Gastrocnemius medialis (tissue), 4 donors: ENCODE data around the gene IMPDH1. TPM values are rescaled to one million over a fixed set of nuclear protein-coding genes. Genes with fewer than 3 reads are reported as not detected.

Experiments
- ATAC-seq, 2 donors: fragments of 150-250 bp; one replicate each; pipeline ENCODE4 v1.9.1; 2016
- DNase-seq, 2 donors: peaks; one replicate each; pipeline ENCODE4 v3.0.0-alpha.2; 2019
- H3K27ac ChIP-seq, 4 donors: fragments of 200-600 bp; sonication (generic); 1 replicate in 1 of 4; 2 replicates in 3 of 4; pipeline ENCODE4 v1.5.1; 2016 to 2018; ENCODE audit warnings: mild to moderate bottlenecking in 2 of 4, moderate library complexity in 1 of 4
- H3K27me3 ChIP-seq, 3 donors: fragments of 200-600 bp; sonication (generic) in 2 of 3; 1 replicate in 1 of 3; 2 replicates in 2 of 3; pipeline versions ENCODE4 v1.5.1 to v1.6.0; 2016 to 2019; ENCODE audit warnings: mild to moderate bottlenecking in 1 of 3, moderate library complexity in 1 of 3
- H3K36me3 ChIP-seq, 2 donors: fragments of 200-600 bp; sonication (generic) in 1 of 2; one replicate each; pipeline ENCODE4 v1.5.1; 2017 to 2018
- H3K4me1 ChIP-seq, 2 donors: fragments of 200-600 bp; sonication (generic) in 1 of 2; one replicate each; pipeline ENCODE4 v1.5.1; 2016 to 2017; ENCODE audit warnings: mild to moderate bottlenecking in 2 of 2
- H3K4me3 ChIP-seq, 4 donors: fragments of 200-600 bp; sonication (generic) in 3 of 4; 1 replicate in 1 of 4; 2 replicates in 3 of 4; pipeline ENCODE4 v1.5.1; 2016 to 2019; ENCODE audit warnings: mild to moderate bottlenecking in 2 of 4
- H3K9me3 ChIP-seq, 3 donors: fragments of 200-600 bp; sonication (generic) in 2 of 3; 1 replicate in 1 of 3; 2 replicates in 2 of 3; pipeline ENCODE4 v1.5.1; 2016 to 2019
- CTCF ChIP-seq, 5 experiments: fragments of 450-650 bp in 3 of 5; fragments of 200-600 bp in 2 of 5; sonication (generic) in 2 of 5; IDR thresholded peaks in 4 of 5; conservative IDR thresholded peaks in 1 of 5; 1 replicate in 4 of 5; 2 replicates in 1 of 5; pipeline ENCODE4 v1.5.1; 2016 to 2019; ENCODE audit warnings: antibody characterized with exemption in 5 of 5, mild to moderate bottlenecking in 3 of 5, moderate library complexity in 3 of 5
- POLR2A ChIP-seq, 2 donors: fragments of 450-650 bp; IDR thresholded peaks; one replicate each; pipeline ENCODE4 v1.6.1; 2017; ENCODE audit warnings: antibody characterized with exemption in 2 of 2, mild to moderate bottlenecking in 2 of 2, moderate library complexity in 2 of 2
- in situ Hi-C, 4 donors: fragments of 200-750 bp; cut with MboI; loops; one replicate each; pipeline versions ENCODE4 v1.15.0 to v1.8.0; 2017; ENCODE audit warnings: low sequenced_read_pairs in 4 of 4
- intact Hi-C: fragments of 100-400 bp; cut with DNase I; formaldehyde crosslinking; loops from one replicate; pipeline ENCODE4 v1.15.1; 2023; ENCODE audit warnings: low total_unique reads
- total RNA-seq, 4 donors: library from RNA; depleted of rRNA; stranded (reverse); fragments of >200 nt; gene quantifications; one replicate each; pipeline versions ENCODE4 v1.1.0 to v1.2.3, GENCODE V29; 2016

The IMPDH1 gene
- total RNA-seq, 4 donors from 2014 or later: 4.0 to 7.1 (median 4.9) TPM

- Histone ChIP-seq H3K9me3 (no peaks in the 10 kb centered on the region), H3K4me1 (peaks cover 27 to 32% of the 10 kb centered on the region in 2 donors), H3K36me3 (peaks cover 0 to 2% of the 10 kb centered on the region in 2 donors), H3K27ac (no peak overlapping the region), H3K4me3 (peak overlapping the region in 3 of 4 donors; percentile 87 to 96 (median 88)), H3K27me3 (no peaks in the 10 kb centered on the region)
- ATAC-seq: no peak
- in situ Hi-C loops: no loop called here
- intact Hi-C loops: loop anchor here (5.0 kb wide), 1 partner anchor 713 kb away; the partner anchor contains the start of gene TNPO3
- TF ChIP-seq POLR2A (IDR thresholded peaks at IDR 0.05): no peak
- TF ChIP-seq CTCF (IDR thresholded peaks at IDR 0.05 in 4 of 5, conservative IDR thresholded peaks at IDR 0.05 in 1 of 5): no peak
- no peak for DNase-seq
Measured at GRCh38 chr7:128344431-128344774, 65.4 kb downstream of the IMPDH1 start.

GRCh38 chr7:128343554-128344430 lies 66.0 kb downstream of the IMPDH1 start, which contains the start of gene RBM28:
Gene RBM28, minus strand, starts transcription at chr7:128343908. Its CDS starts 115 bp downstream, at chr7:128343793.
- TF ChIP-seq POLR2A (IDR thresholded peaks at IDR 0.05) (peak; percentile 56 to 63), CTCF (IDR thresholded peaks at IDR 0.05 in 4 of 5, conservative IDR thresholded peaks at IDR 0.05 in 1 of 5) (no peak)
- H3K27ac ChIP-seq: peak within 1 kb of the TSS; percentile 81 to 92 (median 87)
- peak; percentile 98 for ATAC-seq
- H3K36me3 ChIP-seq: peaks cover 0 to 8% of the 10 kb centered on the region in 2 donors
- peaks cover 27 to 32% of the 10 kb centered on the region in 2 donors for H3K4me1 ChIP-seq
- intact Hi-C loops: loop anchor here (1.0 to 5.0 kb wide), 2 partner anchors 133 to 714 kb away; partner anchors contain the start of genes METTL2B and TNPO3
- peak within 1 kb of the TSS; percentile 79 to 96 (median 88) for H3K4me3 ChIP-seq
- no peaks in the 10 kb centered on the region for H3K27me3 ChIP-seq
- H3K9me3 ChIP-seq: no peaks in the 10 kb centered on the region
- DNase-seq: peak; percentile 78 to 88
- in situ Hi-C loops: no loop called here

Other genes starting within 250 kb of the IMPDH1 start
- under 1 TPM in 2 of 4 donors, not detected in 2; 0.11 to 0.46 TPM for gene LEP, start 168.7 kb downstream of the IMPDH1 start, total RNA-seq
- gene RBM28, start 66.1 kb downstream of the IMPDH1 start, total RNA-seq: 10 to 100 TPM; 13.6 to 18.5 (median 16.3) TPM
- gene PRRT4, start 48.3 kb downstream of the IMPDH1 start, total RNA-seq: 1 to 10 TPM in 2 of 4 donors, under 1 TPM in 2; 0.22 to 2.2 (median 0.64) TPM
- gene HILPDA, start 45.9 kb upstream of the IMPDH1 start, total RNA-seq: 1 to 10 TPM; 1.1 to 4.3 (median 3.2) TPM
- gene METTL2B, start 66.8 kb upstream of the IMPDH1 start, total RNA-seq: 10 to 100 TPM; 19.8 to 22.5 (median 20.6) TPM